CD4-positive, alpha-beta T cell treated with Interleukin-10 for 1 hour (primary cell): ENCODE data around the gene MCTP1.
A peak's percentile ranks its signal among the peaks of the same experiment; 100 is the strongest.

Experiments
- DNase-seq: peaks from one replicate; pipeline ENCODE4 v3.0.0-alpha.2; 2020

Gene MCTP1

GRCh38 chr5:94793113-94793815, 491.6 kb downstream of the MCTP1 start:
- peak; percentile 61 for DNase-seq

GRCh38 chr5:94791829-94792228, 493.1 kb downstream of the MCTP1 start:
- DNase-seq, result no peak

GRCh38 chr5:94788527-94788926, 496.4 kb downstream of the MCTP1 start:
- no peak for DNase-seq

- DNase-seq, result no peak
These were observed 500.1 kb downstream of the MCTP1 start for GRCh38 chr5:94784536-94785505.

GRCh38 chr5:94782383-94782782, 502.5 kb downstream of the MCTP1 start:
- no peak for DNase-seq

- no peak for DNase-seq
These were observed 505.2 kb downstream of the MCTP1 start for GRCh38 chr5:94779684-94780083.

GRCh38 chr5:94778732-94779131, 506.2 kb downstream of the MCTP1 start:
- no peak for DNase-seq

GRCh38 chr5:94778299-94778698, 506.6 kb downstream of the MCTP1 start:
- DNase-seq, result no peak

- no peak for DNase-seq
These were observed 507.6 kb downstream of the MCTP1 start for GRCh38 chr5:94777056-94777880.

GRCh38 chr5:94776167-94776566, 508.7 kb downstream of the MCTP1 start:
- no peak for DNase-seq

GRCh38 chr5:94775088-94775487, 509.8 kb downstream of the MCTP1 start:
- DNase-seq, result no peak

- DNase-seq, result no peak
These were observed 513.2 kb downstream of the MCTP1 start for GRCh38 chr5:94771742-94772141.

- DNase-seq, result no peak
These were observed 514.9 kb downstream of the MCTP1 start for GRCh38 chr5:94769996-94770395.

GRCh38 chr5:94761786-94762185, 523.1 kb downstream of the MCTP1 start:
- no peak for DNase-seq

- no peak for DNase-seq
These were observed 523.8 kb downstream of the MCTP1 start for GRCh38 chr5:94761055-94761454.

GRCh38 chr5:94759961-94760360, 524.9 kb downstream of the MCTP1 start:
- DNase-seq, result no peak

GRCh38 chr5:94759022-94759421, 525.9 kb downstream of the MCTP1 start:
- no peak for DNase-seq

GRCh38 chr5:94754824-94755223, 530.1 kb downstream of the MCTP1 start:
- DNase-seq, result no peak

- DNase-seq, result no peak
These were observed 533.4 kb downstream of the MCTP1 start for GRCh38 chr5:94751460-94751859.

GRCh38 chr5:94750681-94751080, 534.2 kb downstream of the MCTP1 start:
- no peak for DNase-seq

GRCh38 chr5:94749042-94749441, 535.9 kb downstream of the MCTP1 start:
- DNase-seq, result no peak

- no peak for DNase-seq
These were observed 536.7 kb downstream of the MCTP1 start for GRCh38 chr5:94748212-94748611.

- DNase-seq, result no peak
These were observed 537.5 kb downstream of the MCTP1 start for GRCh38 chr5:94747371-94747770.
